Measurements from ENCODE around the gene EFNA1.

The EFNA1 gene

DNA sequence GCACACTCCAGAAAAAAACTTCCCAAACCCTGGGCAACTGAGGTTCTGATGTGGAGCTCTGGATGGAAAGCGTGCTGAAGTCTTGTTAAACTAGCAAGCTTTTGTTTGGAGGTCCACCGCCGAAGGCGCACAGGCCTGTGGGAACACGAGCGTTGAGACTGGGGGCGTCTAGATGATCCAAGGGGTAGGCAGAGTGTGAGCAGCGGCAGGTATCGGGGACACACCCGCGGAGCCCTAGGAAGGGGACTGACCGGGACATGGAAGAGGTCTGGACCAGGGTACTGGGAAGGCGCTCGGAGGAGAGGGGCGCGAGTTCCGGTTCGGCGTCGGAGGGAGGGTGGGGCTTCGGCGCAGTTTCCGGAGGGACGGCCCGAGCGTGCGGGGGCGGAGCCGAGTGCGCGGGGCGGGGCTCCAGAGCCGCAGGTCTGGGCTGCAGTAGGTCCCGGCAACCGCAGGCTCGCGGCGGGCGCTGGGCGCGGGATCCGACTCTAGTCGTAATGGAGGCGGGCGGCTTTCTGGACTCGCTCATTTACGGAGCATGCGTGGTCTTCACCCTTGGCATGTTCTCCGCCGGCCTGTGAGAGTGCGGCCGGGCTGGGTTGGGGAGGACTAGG, 7.8 kb downstream of the EFNA1 start, which contains the start of gene SLC50A1 (continued):
- TF ChIP-seq ZNF426 (tag by site-specific recombination; IDR thresholded peaks at IDR 0.05): no peak
- no peak for TF ChIP-seq ZNF133 (tag by site-specific recombination; IDR thresholded peaks at IDR 0.05)
- peak; percentile 80 for TF ChIP-seq ZFP37 (tag by site-specific recombination; IDR thresholded peaks at IDR 0.05)
- TF ChIP-seq ZNF837 (tag by site-specific recombination; IDR thresholded peaks at IDR 0.05): 0 out of 2 replicates have a peak, but pooled peaks have one; percentile 43
- no peak for TF ChIP-seq FEZF1 (tag by site-specific recombination; IDR thresholded peaks at IDR 0.05)
- TF ChIP-seq, protein P1, sequence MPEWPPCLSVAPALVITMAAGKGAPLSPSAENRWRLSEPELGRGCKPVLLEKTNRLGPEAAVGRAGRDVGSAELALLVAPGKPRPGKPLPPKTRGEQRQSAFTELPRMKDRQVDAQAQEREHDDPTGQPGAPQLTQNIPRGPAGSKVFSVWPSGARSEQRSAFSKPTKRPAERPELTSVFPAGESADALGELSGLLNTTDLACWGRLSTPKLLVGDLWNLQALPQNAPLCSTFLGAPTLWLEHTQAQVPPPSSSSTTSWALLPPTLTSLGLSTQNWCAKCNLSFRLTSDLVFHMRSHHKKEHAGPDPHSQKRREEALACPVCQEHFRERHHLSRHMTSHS (tag by site-specific recombination; IDR thresholded peaks at IDR 0.05): no peak
- no peak for TF ChIP-seq MYNN (tag by site-specific recombination; IDR thresholded peaks at IDR 0.05; ENCODE audit: borderline replicate concordance)
- no peak for TF ChIP-seq ZNF132 (tag by site-specific recombination; IDR thresholded peaks at IDR 0.05; ENCODE audit: borderline replicate concordance)
- no peak; the same call in 1 of the 2 replicates for TF ChIP-seq KLF16 (tag by site-specific recombination; IDR thresholded peaks at IDR 0.05)
- TF ChIP-seq, protein P2, sequence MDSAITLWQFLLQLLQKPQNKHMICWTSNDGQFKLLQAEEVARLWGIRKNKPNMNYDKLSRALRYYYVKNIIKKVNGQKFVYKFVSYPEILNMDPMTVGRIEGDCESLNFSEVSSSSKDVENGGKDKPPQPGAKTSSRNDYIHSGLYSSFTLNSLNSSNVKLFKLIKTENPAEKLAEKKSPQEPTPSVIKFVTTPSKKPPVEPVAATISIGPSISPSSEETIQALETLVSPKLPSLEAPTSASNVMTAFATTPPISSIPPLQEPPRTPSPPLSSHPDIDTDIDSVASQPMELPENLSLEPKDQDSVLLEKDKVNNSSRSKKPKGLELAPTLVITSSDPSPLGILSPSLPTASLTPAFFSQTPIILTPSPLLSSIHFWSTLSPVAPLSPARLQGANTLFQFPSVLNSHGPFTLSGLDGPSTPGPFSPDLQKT (IDR thresholded peaks at IDR 0.05; ENCODE audit: borderline replicate concordance, low read depth, low read length): no peak
- no peak for TF ChIP-seq ZNF768 (tag by site-specific recombination; IDR thresholded peaks at IDR 0.05)
- no peak for TF ChIP-seq ZNF514 (tag by site-specific recombination; IDR thresholded peaks at IDR 0.05)
- TF ChIP-seq SP7 (tag by site-specific recombination; IDR thresholded peaks at IDR 0.05): no peak; the same call in none of the 2 replicates
- TF ChIP-seq ZNF350 (tag by site-specific recombination; IDR thresholded peaks at IDR 0.05): no peak
- TF ChIP-seq, protein P3, sequence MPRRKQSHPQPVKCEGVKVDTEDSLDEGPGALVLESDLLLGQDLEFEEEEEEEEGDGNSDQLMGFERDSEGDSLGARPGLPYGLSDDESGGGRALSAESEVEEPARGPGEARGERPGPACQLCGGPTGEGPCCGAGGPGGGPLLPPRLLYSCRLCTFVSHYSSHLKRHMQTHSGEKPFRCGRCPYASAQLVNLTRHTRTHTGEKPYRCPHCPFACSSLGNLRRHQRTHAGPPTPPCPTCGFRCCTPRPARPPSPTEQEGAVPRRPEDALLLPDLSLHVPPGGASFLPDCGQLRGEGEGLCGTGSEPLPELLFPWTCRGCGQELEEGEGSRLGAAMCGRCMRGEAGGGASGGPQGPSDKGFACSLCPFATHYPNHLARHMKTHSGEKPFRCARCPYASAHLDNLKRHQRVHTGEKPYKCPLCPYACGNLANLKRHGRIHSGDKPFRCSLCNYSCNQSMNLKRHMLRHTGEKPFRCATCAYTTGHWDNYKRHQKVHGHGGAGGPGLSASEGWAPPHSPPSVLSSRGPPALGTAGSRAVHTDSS (tag by site-specific recombination; IDR thresholded peaks at IDR 0.05): no peak
- TF ChIP-seq REPIN1 (tag by site-specific recombination; IDR thresholded peaks at IDR 0.05; ENCODE audit: low read depth): no peak
- peak; percentile 80; the same call in 1 of the 2 replicates for TF ChIP-seq ZBTB20 (tag by site-specific recombination; IDR thresholded peaks at IDR 0.05)
- TF ChIP-seq, protein P4, sequence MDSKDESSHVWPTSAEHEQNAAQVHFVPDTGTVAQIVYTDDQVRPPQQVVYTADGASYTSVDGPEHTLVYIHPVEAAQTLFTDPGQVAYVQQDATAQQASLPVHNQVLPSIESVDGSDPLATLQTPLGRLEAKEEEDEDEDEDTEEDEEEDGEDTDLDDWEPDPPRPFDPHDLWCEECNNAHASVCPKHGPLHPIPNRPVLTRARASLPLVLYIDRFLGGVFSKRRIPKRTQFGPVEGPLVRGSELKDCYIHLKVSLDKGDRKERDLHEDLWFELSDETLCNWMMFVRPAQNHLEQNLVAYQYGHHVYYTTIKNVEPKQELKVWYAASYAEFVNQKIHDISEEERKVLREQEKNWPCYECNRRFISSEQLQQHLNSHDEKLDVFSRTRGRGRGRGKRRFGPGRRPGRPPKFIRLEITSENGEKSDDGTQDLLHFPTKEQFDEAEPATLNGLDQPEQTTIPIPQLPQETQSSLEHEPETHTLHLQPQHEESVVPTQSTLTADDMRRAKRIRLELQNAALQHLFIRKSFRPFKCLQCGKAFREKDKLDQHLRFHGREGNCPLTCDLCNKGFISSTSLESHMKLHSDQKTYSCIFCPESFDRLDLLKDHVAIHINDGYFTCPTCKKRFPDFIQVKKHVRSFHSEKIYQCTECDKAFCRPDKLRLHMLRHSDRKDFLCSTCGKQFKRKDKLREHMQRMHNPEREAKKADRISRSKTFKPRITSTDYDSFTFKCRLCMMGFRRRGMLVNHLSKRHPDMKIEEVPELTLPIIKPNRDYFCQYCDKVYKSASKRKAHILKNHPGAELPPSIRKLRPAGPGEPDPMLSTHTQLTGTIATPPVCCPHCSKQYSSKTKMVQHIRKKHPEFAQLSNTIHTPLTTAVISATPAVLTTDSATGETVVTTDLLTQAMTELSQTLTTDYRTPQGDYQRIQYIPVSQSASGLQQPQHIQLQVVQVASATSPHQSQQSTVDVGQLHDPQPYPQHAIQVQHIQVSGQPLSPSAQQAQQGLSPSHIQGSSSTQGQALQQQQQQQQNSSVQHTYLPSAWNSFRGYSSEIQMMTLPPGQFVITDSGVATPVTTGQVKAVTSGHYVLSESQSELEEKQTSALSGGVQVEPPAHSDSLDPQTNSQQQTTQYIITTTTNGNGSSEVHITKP (tag by site-specific recombination; IDR thresholded peaks at IDR 0.05): no peak
- no peak; the same call in 1 of the 2 replicates for TF ChIP-seq ZNF391 (tag by site-specific recombination; IDR thresholded peaks at IDR 0.05; ENCODE audit: borderline replicate concordance, low read depth)
- TF ChIP-seq ZNF654 (tag by site-specific recombination; IDR thresholded peaks at IDR 0.05; ENCODE audit: low read depth): no peak
- no peak for TF ChIP-seq GLIS2 (tag by site-specific recombination; IDR thresholded peaks at IDR 0.05)
- TF ChIP-seq, protein P5, sequence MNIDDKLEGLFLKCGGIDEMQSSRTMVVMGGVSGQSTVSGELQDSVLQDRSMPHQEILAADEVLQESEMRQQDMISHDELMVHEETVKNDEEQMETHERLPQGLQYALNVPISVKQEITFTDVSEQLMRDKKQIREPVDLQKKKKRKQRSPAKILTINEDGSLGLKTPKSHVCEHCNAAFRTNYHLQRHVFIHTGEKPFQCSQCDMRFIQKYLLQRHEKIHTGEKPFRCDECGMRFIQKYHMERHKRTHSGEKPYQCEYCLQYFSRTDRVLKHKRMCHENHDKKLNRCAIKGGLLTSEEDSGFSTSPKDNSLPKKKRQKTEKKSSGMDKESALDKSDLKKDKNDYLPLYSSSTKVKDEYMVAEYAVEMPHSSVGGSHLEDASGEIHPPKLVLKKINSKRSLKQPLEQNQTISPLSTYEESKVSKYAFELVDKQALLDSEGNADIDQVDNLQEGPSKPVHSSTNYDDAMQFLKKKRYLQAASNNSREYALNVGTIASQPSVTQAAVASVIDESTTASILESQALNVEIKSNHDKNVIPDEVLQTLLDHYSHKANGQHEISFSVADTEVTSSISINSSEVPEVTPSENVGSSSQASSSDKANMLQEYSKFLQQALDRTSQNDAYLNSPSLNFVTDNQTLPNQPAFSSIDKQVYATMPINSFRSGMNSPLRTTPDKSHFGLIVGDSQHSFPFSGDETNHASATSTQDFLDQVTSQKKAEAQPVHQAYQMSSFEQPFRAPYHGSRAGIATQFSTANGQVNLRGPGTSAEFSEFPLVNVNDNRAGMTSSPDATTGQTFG (tag by site-specific recombination; IDR thresholded peaks at IDR 0.05; ENCODE audit: borderline replicate concordance): no peak
- TF ChIP-seq ZFP69B (tag by site-specific recombination; IDR thresholded peaks at IDR 0.05): peak; percentile 12; the same call in 1 of the 2 replicates
- peak; percentile 39 for TF ChIP-seq ZFHX2 (tag by site-specific recombination; conservative IDR thresholded peaks at IDR 0.05)
- TF ChIP-seq SP3 (tag by site-specific recombination; IDR thresholded peaks at IDR 0.05): peak; percentile 89
- TF ChIP-seq, protein P6, sequence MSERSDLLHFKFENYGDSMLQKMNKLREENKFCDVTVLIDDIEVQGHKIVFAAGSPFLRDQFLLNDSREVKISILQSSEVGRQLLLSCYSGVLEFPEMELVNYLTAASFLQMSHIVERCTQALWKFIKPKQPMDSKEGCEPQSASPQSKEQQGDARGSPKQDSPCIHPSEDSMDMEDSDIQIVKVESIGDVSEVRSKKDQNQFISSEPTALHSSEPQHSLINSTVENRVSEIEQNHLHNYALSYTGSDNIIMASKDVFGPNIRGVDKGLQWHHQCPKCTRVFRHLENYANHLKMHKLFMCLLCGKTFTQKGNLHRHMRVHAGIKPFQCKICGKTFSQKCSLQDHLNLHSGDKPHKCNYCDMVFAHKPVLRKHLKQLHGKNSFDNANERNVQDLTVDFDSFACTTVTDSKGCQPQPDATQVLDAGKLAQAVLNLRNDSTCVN (tag by site-specific recombination; optimal IDR thresholded peaks at IDR 0.05): peak; percentile 90
- TF ChIP-seq ZNF530 (tag by site-specific recombination; IDR thresholded peaks at IDR 0.05; ENCODE audit: low read depth): no peak
- TF ChIP-seq EGR2 (tag by site-specific recombination; IDR thresholded peaks at IDR 0.05; ENCODE audit: low read depth): peak; percentile 53; the same call in 1 of the 2 replicates
- no peak for TF ChIP-seq ZNF423 (tag by site-specific recombination; IDR thresholded peaks at IDR 0.05)

All from HEK293 (cell line).